Cardiac ventricle fibroblast (primary cell): ENCODE results near the gene IFNA2. TPM values are rescaled to one million over a fixed set of nuclear protein-coding genes. Genes with fewer than 3 reads are reported as not detected.

Experiments used
- total RNA-seq: library from RNA; depleted of rRNA; stranded (reverse); fragments of >200 nt; gene quantifications from 2 replicates; pipeline ENCODE4 v1.2.3, GENCODE V29; 2015

Gene IFNA2
- not detected in 2 replicates for total RNA-seq

GRCh38 chr9:21385131-21385670 is at the start of gene IFNA2:
Gene IFNA2, minus strand, starts transcription at chr9:21385398. Its CDS starts 69 bp downstream, at chr9:21385329.

GRCh38 chr9:21408817-21409216 is 23.6 kb upstream of the IFNA2 start, which contains the start of gene IFNA8:
Gene IFNA8, plus strand, starts transcription at chr9:21409117. Its CDS starts 60 bp downstream, at chr9:21409177.

GRCh38 chr9:21367957-21368356 is 17.2 kb downstream of the IFNA2 start, which contains the start of gene IFNA13:
Gene IFNA13, minus strand, starts transcription at chr9:21368057. Its CDS starts 47 bp downstream, at chr9:21368010.

GRCh38 chr9:21350787-21351186 is 34.4 kb downstream of the IFNA2 start, which contains the start of gene IFNA6:
Gene IFNA6, minus strand, starts transcription at chr9:21350887. Its CDS starts 0 bp downstream, at chr9:21350887.

GRCh38 chr9:21334701-21335632 is 50.2 kb downstream of the IFNA2 start, which contains the start of gene KLHL9:
Gene KLHL9, minus strand, starts transcription at chr9:21335404. Its CDS starts 545 bp downstream, at chr9:21334859.

Other genes starting within 250 kb of the IFNA2 start
- not detected in 2 replicates for gene IFNW1, start 243.6 kb downstream of the IFNA2 start, total RNA-seq
- gene IFNA21, start 218.7 kb downstream of the IFNA2 start, total RNA-seq = not detected in 2 replicates
- not detected in 2 replicates for gene IFNA4, start 197.8 kb downstream of the IFNA2 start, total RNA-seq
- not detected in 2 replicates for gene IFNA7, start 183.2 kb downstream of the IFNA2 start, total RNA-seq
- not detected in 2 replicates for gene IFNA10, start 178.3 kb downstream of the IFNA2 start, total RNA-seq
- not detected in 2 replicates for gene IFNA16, start 168.1 kb downstream of the IFNA2 start, total RNA-seq
- not detected in 2 replicates for gene IFNA17, start 157.2 kb downstream of the IFNA2 start, total RNA-seq
- not detected in 2 replicates for gene IFNA14, start 145.4 kb downstream of the IFNA2 start, total RNA-seq
- not detected in 2 replicates for gene IFNA5, start 80.1 kb downstream of the IFNA2 start, total RNA-seq
- gene KLHL9, start 50.0 kb downstream of the IFNA2 start, total RNA-seq = 20.5 and 26.0 TPM in 2 replicates
- not detected in 2 replicates for gene IFNA6, start 34.5 kb downstream of the IFNA2 start, total RNA-seq
- gene IFNA13, start 17.3 kb downstream of the IFNA2 start, total RNA-seq = not detected in 2 replicates
- gene IFNA8, start 23.7 kb upstream of the IFNA2 start, total RNA-seq = not detected in 2 replicates
- not detected in 2 replicates for gene IFNA1, start 55.0 kb upstream of the IFNA2 start, total RNA-seq
- 0.34 and 0.56 TPM in 2 replicates for gene IFNE, start 96.9 kb upstream of the IFNA2 start, total RNA-seq